Mesendoderm (in vitro differentiated cells): Measurements from ENCODE around the gene TMEM108.

Experiments
- DNase-seq: peaks from one replicate; pipeline ENCODE4 v3.0.0; 2013
- H2AK5ac ChIP-seq: 2 replicates; pipeline ENCODE4 v1.6.1; 2013; ENCODE audit warnings: low read length, inconsistent platforms
- H2BK120ac ChIP-seq: 2 replicates; pipeline ENCODE4 v1.6.1; 2013; ENCODE audit warnings: low read depth, mild to moderate bottlenecking, low read length, moderate library complexity, mixed read lengths
- H2BK15ac ChIP-seq: replicated peaks from 2 replicates; pipeline ENCODE4 v1.6.1; 2013; ENCODE audit warnings: low read depth, mild to moderate bottlenecking, moderate library complexity
- H2BK5ac ChIP-seq: 2 replicates; pipeline ENCODE4 v1.6.1; 2013; ENCODE audit warnings: low read length, inconsistent platforms
- H3K18ac ChIP-seq: 2 replicates; pipeline ENCODE4 v1.6.1; 2013; ENCODE audit warnings: mild to moderate bottlenecking, low read length, mixed read lengths
- H3K23ac ChIP-seq: one replicate; pipeline ENCODE4 v1.6.1; 2013; ENCODE audit warnings: low read length
- H3K27ac ChIP-seq: 2 replicates; pipeline ENCODE4 v1.5.1; 2013; ENCODE audit warnings: low read depth, mild to moderate bottlenecking, inconsistent platforms, low read length, moderate library complexity
- H3K27me3 ChIP-seq: 2 replicates; pipeline ENCODE4 v1.6.1; 2013; ENCODE audit warnings: low read length, control low read depth, mild to moderate bottlenecking, inconsistent platforms; ENCODE audit not compliant: insufficient read depth, poor library complexity
- H3K36me3 ChIP-seq: 2 replicates; pipeline ENCODE4 v1.6.1; 2013; ENCODE audit warnings: low read length, inconsistent platforms; ENCODE audit not compliant: control insufficient read depth, insufficient read depth
- H3K4ac ChIP-seq: one replicate; pipeline ENCODE4 v1.6.1; 2013; ENCODE audit warnings: low read depth, mild to moderate bottlenecking, low read length, moderate library complexity
- H3K4me1 ChIP-seq: 2 replicates; pipeline ENCODE4 v1.6.1; 2013; ENCODE audit warnings: low read depth, low read length, inconsistent platforms; ENCODE audit not compliant: control insufficient read depth
- H3K4me2 ChIP-seq: 2 replicates; pipeline ENCODE4 v1.6.1; 2013; ENCODE audit warnings: low read length
- H3K4me3 ChIP-seq: 2 replicates; pipeline ENCODE4 v1.5.1; 2013; ENCODE audit warnings: mild to moderate bottlenecking, low read length
- H3K56ac ChIP-seq: one replicate; pipeline ENCODE4 v1.6.1; 2013; ENCODE audit warnings: low read length
- H3K79me1 ChIP-seq: 2 replicates; pipeline ENCODE4 v1.6.1; 2013; ENCODE audit warnings: low read length, inconsistent platforms
- H3K79me2 ChIP-seq: 2 replicates; pipeline ENCODE4 v1.6.1; 2013; ENCODE audit warnings: mild to moderate bottlenecking, low read length; ENCODE audit not compliant: control insufficient read depth, insufficient read depth
- H3K9ac ChIP-seq: 2 replicates; pipeline ENCODE4 v1.6.1; 2013; ENCODE audit warnings: low read length, inconsistent platforms
- H4K5ac ChIP-seq: one replicate; pipeline ENCODE4 v1.6.1; 2013; ENCODE audit warnings: low read length
- H4K8ac ChIP-seq: one replicate; pipeline ENCODE4 v1.6.1; 2013; ENCODE audit warnings: low read depth, mild to moderate bottlenecking, control low read depth, low read length, moderate library complexity
- WGBS: extraction: QIAGEN DNeasy Blood & Tissue Kit; methylation state at CpG from one replicate; pipeline ENCODE4 v1.1.7; 2013; ENCODE audit warnings: low lambda C conversion rate, missing lambda C conversion rate; ENCODE audit not compliant: insufficient coverage; ENCODE audit errors: extremely low coverage; 5-methylcytosine and 5-hydroxymethylcytosine counted together

TMEM108 gene

DNA sequence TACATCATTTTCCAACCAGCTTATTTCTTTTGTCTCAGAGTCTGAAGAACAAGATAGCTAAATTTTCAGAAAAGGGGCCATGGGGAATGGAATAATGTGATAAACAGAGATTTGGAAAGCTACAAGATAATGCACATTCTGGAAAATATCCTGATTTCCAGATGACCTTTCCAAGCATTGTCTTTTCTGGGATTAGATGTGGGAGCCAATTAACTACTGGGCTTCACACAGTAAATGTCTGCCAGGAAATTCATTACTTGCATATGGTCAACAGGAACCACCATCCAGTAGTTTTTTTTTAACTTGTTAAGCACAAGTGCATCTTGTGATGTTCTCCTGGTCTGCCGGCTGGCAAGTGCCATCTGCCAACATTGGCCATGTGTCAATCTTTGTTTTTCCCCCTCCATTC, 230.5 kb downstream of the TMEM108 start:
- H3K4me1 ChIP-seq = peaks cover 4% of the 10 kb centered on the region
- DNase-seq = no peak
- H3K18ac ChIP-seq = no peak overlapping the region
- H4K8ac ChIP-seq = no peak overlapping the region
- H3K23ac ChIP-seq = no peak overlapping the region
- no peak overlapping the region for H2AK5ac ChIP-seq
- H3K56ac ChIP-seq = no peak overlapping the region
- H2BK5ac ChIP-seq = no peak overlapping the region
- no peak overlapping the region for H3K4ac ChIP-seq
- H3K36me3 ChIP-seq = no peaks in the 10 kb centered on the region
- H2BK15ac ChIP-seq = no peak overlapping the region
- H3K9ac ChIP-seq = no peak overlapping the region
- H3K4me3 ChIP-seq = no peak overlapping the region
- H2BK120ac ChIP-seq = no peak overlapping the region
- H3K79me2 ChIP-seq = no peaks in the 10 kb centered on the region
- H4K5ac ChIP-seq = no peak overlapping the region
- H3K27me3 ChIP-seq = no peaks in the 10 kb centered on the region
- no peak overlapping the region for H3K4me2 ChIP-seq
- no peaks in the 10 kb centered on the region for H3K79me1 ChIP-seq
- no CpG with 5 or more reads among the region's 1 CpG for WGBS
- H3K27ac ChIP-seq = no peak overlapping the region

DNA sequence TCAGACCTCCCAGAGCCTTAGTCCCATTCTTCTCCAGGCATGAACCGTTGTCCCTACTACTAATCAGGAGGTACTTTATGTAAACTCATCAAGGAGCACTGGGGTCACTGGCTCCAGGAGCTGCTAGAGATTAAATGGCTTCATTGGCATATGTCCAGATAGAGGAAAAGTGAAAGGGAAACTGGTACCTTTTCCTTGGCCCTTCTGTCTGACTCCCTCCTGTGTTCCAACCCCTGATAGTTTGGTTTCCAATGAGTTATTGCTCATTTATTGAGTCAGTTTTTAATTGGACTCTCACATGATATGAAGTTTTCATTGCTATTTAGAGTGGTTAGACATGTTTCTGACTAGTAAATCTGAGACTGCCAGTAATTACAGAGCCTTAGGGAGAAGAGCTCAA, 231.2 kb downstream of the TMEM108 start:
- Histone ChIP-seq H3K4me2 (no peak overlapping the region), H3K27me3 (no peaks in the 10 kb centered on the region), H2BK5ac (no peak overlapping the region), H4K8ac (no peak overlapping the region), H3K79me1 (no peaks in the 10 kb centered on the region), H2BK15ac (no peak overlapping the region), H3K79me2 (no peaks in the 10 kb centered on the region), H3K4me1 (peaks cover 4% of the 10 kb centered on the region), H3K4ac (no peak overlapping the region), H4K5ac (no peak overlapping the region), H3K27ac (no peak overlapping the region), H3K56ac (no peak overlapping the region), H3K4me3 (no peak overlapping the region), H3K23ac (no peak overlapping the region), H2AK5ac (no peak overlapping the region), H3K36me3 (no peaks in the 10 kb centered on the region), H3K9ac (no peak overlapping the region), H2BK120ac (no peak overlapping the region), H3K18ac (no peak overlapping the region)
- WGBS = no CpG with 5 or more reads among the region's 1 CpG
- DNase-seq = no peak

DNA sequence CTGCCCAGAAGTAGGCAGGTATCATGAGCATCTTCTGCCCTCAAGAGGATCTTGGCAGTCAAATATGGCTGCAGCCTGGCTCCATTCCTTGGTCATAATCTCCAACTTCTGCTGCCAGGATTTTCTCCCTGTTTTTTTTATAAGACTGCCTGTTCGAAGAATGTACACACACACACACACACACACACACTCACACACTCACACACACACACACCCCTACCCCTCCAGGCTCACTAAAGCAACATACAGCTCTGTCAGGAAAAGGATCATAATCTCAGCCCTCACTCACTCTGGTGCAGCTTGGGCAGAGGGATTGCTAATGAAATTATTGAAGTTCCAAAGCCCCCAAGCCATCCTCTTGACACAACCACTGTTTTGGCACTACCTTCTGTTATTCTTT, 232.4 kb downstream of the TMEM108 start:
- no peak overlapping the region for H4K8ac ChIP-seq
- no peak overlapping the region for H3K4ac ChIP-seq
- H3K9ac ChIP-seq = no peak overlapping the region
- no peaks in the 10 kb centered on the region for H3K79me1 ChIP-seq
- no peak overlapping the region for H2BK120ac ChIP-seq
- H3K18ac ChIP-seq = no peak overlapping the region
- no peak overlapping the region for H3K56ac ChIP-seq
- no peak overlapping the region for H3K4me2 ChIP-seq
- H3K36me3 ChIP-seq = no peaks in the 10 kb centered on the region
- H3K27me3 ChIP-seq = no peaks in the 10 kb centered on the region
- no peak overlapping the region for H3K4me3 ChIP-seq
- no peak overlapping the region for H3K23ac ChIP-seq
- no peaks in the 10 kb centered on the region for H3K79me2 ChIP-seq
- H4K5ac ChIP-seq = no peak overlapping the region
- peaks cover 4% of the 10 kb centered on the region for H3K4me1 ChIP-seq
- DNase-seq = no peak
- no peak overlapping the region for H2BK15ac ChIP-seq
- no CpG with 5 or more reads among the region's 1 CpG for WGBS
- no peak overlapping the region for H2BK5ac ChIP-seq
- H3K27ac ChIP-seq = no peak overlapping the region
- no peak overlapping the region for H2AK5ac ChIP-seq

DNA sequence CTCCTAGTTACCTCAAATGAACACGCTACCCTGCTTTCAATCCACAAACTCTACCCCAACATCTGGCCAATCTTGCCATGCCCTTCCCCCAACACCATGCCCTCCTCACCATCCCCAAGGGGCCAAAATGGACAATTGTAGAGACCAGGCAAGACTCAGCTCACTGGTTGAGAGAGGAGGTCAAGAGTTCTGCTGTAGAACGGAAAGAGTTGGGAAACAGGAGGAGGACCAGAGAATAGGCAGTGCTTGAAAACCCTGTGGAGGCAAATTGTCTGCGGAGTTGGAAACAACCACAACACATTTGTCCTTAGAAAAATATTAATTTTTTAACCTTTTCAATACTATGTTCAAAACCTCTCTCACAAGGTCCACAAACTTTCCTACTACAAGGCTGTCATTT, 232.9 kb downstream of the TMEM108 start:
- H3K4me1 ChIP-seq = peaks cover 4% of the 10 kb centered on the region
- H4K5ac ChIP-seq = no peak overlapping the region
- H3K18ac ChIP-seq = no peak overlapping the region
- H3K4me2 ChIP-seq = no peak overlapping the region
- H2BK5ac ChIP-seq = no peak overlapping the region
- no peak overlapping the region for H3K27ac ChIP-seq
- no peaks in the 10 kb centered on the region for H3K27me3 ChIP-seq
- H2BK120ac ChIP-seq = no peak overlapping the region
- H4K8ac ChIP-seq = no peak overlapping the region
- no peaks in the 10 kb centered on the region for H3K79me2 ChIP-seq
- no peak overlapping the region for H3K23ac ChIP-seq
- H2AK5ac ChIP-seq = peak overlapping the region; percentile 43
- no peak overlapping the region for H3K9ac ChIP-seq
- H3K36me3 ChIP-seq = no peaks in the 10 kb centered on the region
- no peaks in the 10 kb centered on the region for H3K79me1 ChIP-seq
- no CpG with 5 or more reads among the region's 3 CpGs for whole genome bisulfite sequencing
- no peak overlapping the region for H3K4ac ChIP-seq
- H3K56ac ChIP-seq = no peak overlapping the region
- no peak overlapping the region for H2BK15ac ChIP-seq
- H3K4me3 ChIP-seq = no peak overlapping the region
- no peak for DNase-seq

DNA sequence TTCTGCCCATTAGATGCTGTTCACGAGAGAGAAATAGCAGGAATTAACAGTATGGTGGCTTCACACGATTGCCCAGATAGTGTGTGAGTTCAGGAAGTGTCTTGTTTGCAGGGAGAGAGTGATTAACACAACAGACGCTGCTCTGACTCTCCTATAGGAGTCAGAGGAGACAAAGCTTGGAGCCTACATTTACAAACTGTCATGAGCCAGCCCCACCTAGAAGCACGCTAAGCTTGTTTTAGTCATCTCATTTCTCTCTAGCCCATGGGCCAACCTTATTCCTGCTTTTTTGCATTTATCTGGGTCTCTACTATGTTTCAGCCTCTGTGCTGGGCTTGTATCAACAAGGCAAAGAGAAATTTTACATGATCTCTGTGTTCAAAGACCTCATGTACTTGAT, 233.3 kb downstream of the TMEM108 start:
- H2BK15ac ChIP-seq = no peak overlapping the region

DNA sequence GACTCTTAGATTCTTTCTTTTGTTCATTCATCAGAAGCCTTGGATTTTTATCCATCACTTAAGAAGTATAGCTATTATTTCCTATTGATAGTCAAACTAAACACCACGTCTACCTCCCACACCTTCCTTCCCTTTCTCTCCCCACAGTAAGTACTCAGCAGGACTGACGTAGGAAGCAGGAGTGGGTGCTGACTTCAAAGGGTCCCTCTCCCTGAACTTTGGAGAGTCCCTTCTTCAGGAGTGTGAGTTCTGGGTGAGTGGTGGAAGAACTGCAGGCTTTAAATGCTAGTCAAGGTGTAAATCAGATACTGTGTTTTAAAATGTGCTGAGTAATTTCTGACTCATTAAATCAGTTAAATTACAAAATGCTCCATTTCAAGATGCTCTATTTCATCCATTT, 235.2 kb downstream of the TMEM108 start:
- Histone ChIP-seq H2BK120ac (no peak overlapping the region), H3K4me1 (peaks cover 4% of the 10 kb centered on the region), H3K27me3 (no peaks in the 10 kb centered on the region), H3K4me3 (no peak overlapping the region), H4K8ac (no peak overlapping the region), H2AK5ac (no peak overlapping the region), H3K4ac (no peak overlapping the region), H3K23ac (no peak overlapping the region), H3K36me3 (no peaks in the 10 kb centered on the region), H4K5ac (no peak overlapping the region), H3K56ac (no peak overlapping the region), H3K4me2 (no peak overlapping the region), H3K18ac (no peak overlapping the region), H2BK15ac (no peak overlapping the region), H3K27ac (no peak overlapping the region), H3K9ac (no peak overlapping the region), H2BK5ac (no peak overlapping the region), H3K79me1 (no peaks in the 10 kb centered on the region), H3K79me2 (no peaks in the 10 kb centered on the region)
- DNase-seq = no peak
- no CpG with 5 or more reads among the region's 2 CpGs for WGBS

More for the DNA sequence above, 233.3 kb downstream of the TMEM108 start:
- Histone ChIP-seq H3K4ac (no peak overlapping the region), H3K27ac (no peak overlapping the region), H3K36me3 (no peaks in the 10 kb centered on the region), H3K18ac (no peak overlapping the region), H3K79me2 (no peaks in the 10 kb centered on the region), H4K8ac (no peak overlapping the region), H2BK120ac (no peak overlapping the region), H3K27me3 (no peaks in the 10 kb centered on the region), H4K5ac (no peak overlapping the region), H3K23ac (no peak overlapping the region), H3K4me3 (no peak overlapping the region), H3K56ac (no peak overlapping the region), H3K4me2 (no peak overlapping the region), H2BK5ac (no peak overlapping the region), H2AK5ac (no peak overlapping the region), H3K79me1 (no peaks in the 10 kb centered on the region), H3K9ac (no peak overlapping the region), H3K4me1 (peaks cover 4% of the 10 kb centered on the region)
- no CpG with 5 or more reads among the region's 4 CpGs for WGBS
- peak; percentile 56 for DNase-seq
